Measurements from ENCODE around the gene SCP2D1. TPM values are rescaled to one million over a fixed set of nuclear protein-coding genes. Genes with fewer than 3 reads are reported as not detected.

Gene SCP2D1
- total RNA-seq (not detected), total RNA-seq (0 to 0.14 (median 0) reads per million in 172 experiments)
- polyA plus RNA-seq (2013, experiment 1 of 2), result not detected
- not detected for polyA plus RNA-seq (2013, experiment 2 of 2)

- Mint-ChIP-seq H3K4me1 (ENCODE audit: low read depth) (no peaks in the 10 kb centered on the region), H3K4me3 (no peak within 1 kb of the TSS), H3K27me3 (peaks cover 4% of the 10 kb centered on the region), H3K9me3 (no peaks in the 10 kb centered on the region), H3K36me3 (ENCODE audit: low read depth) (no peaks in the 10 kb centered on the region), H3K27ac (no peak within 1 kb of the TSS)
- DNase-seq, result no peak
- CTCF ChIA-PET, result no interaction called here
- POLR2A ChIA-PET, result no interaction called here
- Histone ChIP-seq H3K9me3 (ENCODE audit: control insufficient read depth in 1 of 2, insufficient read depth in 1 of 2, low read length in 2 of 2) (no peaks in the 10 kb centered on the region), H3K36me3 (ENCODE audit: insufficient read depth, low read length) (no peaks in the 10 kb centered on the region), H3K4me3 (ENCODE audit: low read length) (no peak within 1 kb of the TSS), H3K4me1 (ENCODE audit: insufficient read depth, low read length) (no peaks in the 10 kb centered on the region), H3K27ac (ENCODE audit: low read depth in 1 of 2, low read length in 2 of 2) (no peak within 1 kb of the TSS), H3K27me3 (ENCODE audit: control insufficient read depth in 1 of 2, insufficient read depth in 2 of 2, low read length in 2 of 2) (no peaks in the 10 kb centered on the region)
- no peak for TF ChIP-seq CTCF (IDR thresholded peaks at IDR 0.05)
- no peak for ATAC-seq (ENCODE audit: poor library complexity)
- intact Hi-C loops (cut with DNase I, micrococcal nuclease), result no loop called here
Measured at GRCh38 chr20:18813483-18813882, at the start of gene SCP2D1. TSS of gene SCP2D1 (plus strand) at chr20:18813783. CDS start at chr20:18813816, 33 bp downstream.

- Histone ChIP-seq H3K36me3 (ENCODE audit: insufficient read depth, low read length) (peaks cover 12% of the 10 kb centered on the region), H3K27me3 (ENCODE audit: control insufficient read depth in 1 of 2, insufficient read depth in 2 of 2, low read length in 2 of 2) (no peaks in the 10 kb centered on the region), H3K4me1 (ENCODE audit: insufficient read depth, low read length) (no peaks in the 10 kb centered on the region), H3K4me3 (ENCODE audit: low read length) (no peak overlapping the region), H3K27ac (ENCODE audit: low read depth in 1 of 2, low read length in 2 of 2) (no peak overlapping the region), H3K9me3 (ENCODE audit: control insufficient read depth in 1 of 2, insufficient read depth in 1 of 2, low read length in 2 of 2) (no peaks in the 10 kb centered on the region)
- CTCF ChIA-PET, result no interaction called here
- DNase-seq (no peak), ATAC-seq (ENCODE audit: poor library complexity) (no peak)
- Mint-ChIP-seq H3K27ac (no peak overlapping the region), H3K27me3 (no peaks in the 10 kb centered on the region), H3K36me3 (ENCODE audit: low read depth) (peaks cover 25% of the 10 kb centered on the region), H3K4me3 (no peak overlapping the region), H3K9me3 (peaks cover 2% of the 10 kb centered on the region), H3K4me1 (ENCODE audit: low read depth) (no peaks in the 10 kb centered on the region)
- intact Hi-C loops (cut with DNase I, micrococcal nuclease), result no loop called here
- POLR2A ChIA-PET, result no interaction called here
- TF ChIP-seq CTCF (IDR thresholded peaks at IDR 0.05), result no peak
Measured at GRCh38 chr20:18767676-18768075, 45.9 kb upstream of the SCP2D1 start.

GRCh38 chr20:18773566-18773965 lies 40.0 kb upstream of the SCP2D1 start:
- peaks cover 0 to 3% of the 10 kb centered on the region in 2 experiments for H3K27me3 ChIP-seq (ENCODE audit: control insufficient read depth in 1 of 2, insufficient read depth in 2 of 2, low read length in 2 of 2)
- POLR2A ChIA-PET, result interaction anchor here (0.5 kb wide), 1 partner anchor 11 kb away, joined by 3 read pairs; no protein-coding TSS in a partner anchor
- intact Hi-C loops (cut with DNase I, micrococcal nuclease), result no loop called here
- H3K9me3 ChIP-seq (ENCODE audit: control insufficient read depth in 1 of 2, insufficient read depth in 1 of 2, low read length in 2 of 2), result no peaks in the 10 kb centered on the region
- DNase-seq, result no peak
- ATAC-seq (ENCODE audit: poor library complexity), result no peak
- no peak for TF ChIP-seq CTCF (IDR thresholded peaks at IDR 0.05)
- H3K36me3 ChIP-seq (ENCODE audit: insufficient read depth, low read length), result no peaks in the 10 kb centered on the region
- Mint-ChIP-seq H3K27ac (no peak overlapping the region), H3K36me3 (ENCODE audit: low read depth) (no peaks in the 10 kb centered on the region), H3K4me1 (ENCODE audit: low read depth) (no peaks in the 10 kb centered on the region), H3K4me3 (no peak overlapping the region), H3K27me3 (peaks cover 7% of the 10 kb centered on the region), H3K9me3 (no peaks in the 10 kb centered on the region)
- no peak overlapping the region for H3K27ac ChIP-seq (ENCODE audit: low read depth in 1 of 2, low read length in 2 of 2)
- CTCF ChIA-PET, result no interaction called here
- no peak overlapping the region for H3K4me3 ChIP-seq (ENCODE audit: low read length)
- no peaks in the 10 kb centered on the region for H3K4me1 ChIP-seq (ENCODE audit: insufficient read depth, low read length)

Data from CD4-positive, alpha-beta T cell (primary cell).